Nephron progenitor cell (in vitro differentiated cells): ENCODE results near the gene ZFYVE27.
"Not testable (repeated sequence)": the region's sequence is repeated elsewhere in the genome, so short reads cannot be mapped to it uniquely, and the experiment has no call there.

Source experiments
- DNase-seq: peaks from one replicate; pipeline ENCODE4 v3.0.0; 2021
- H3K27ac Mint-ChIP-seq: 2 replicates; pipeline ENCODE4 v1.8.0; 2021; ENCODE audit warnings: mild to moderate bottlenecking, moderate library complexity, mixed read lengths
- H3K27me3 Mint-ChIP-seq: 2 replicates; pipeline ENCODE4 v1.8.0; 2021; ENCODE audit warnings: mild to moderate bottlenecking, low read depth, mixed read lengths; ENCODE audit not compliant: poor library complexity
- H3K36me3 Mint-ChIP-seq: 2 replicates; pipeline ENCODE4 v1.8.0; 2021; ENCODE audit warnings: low read depth, mixed read lengths
- H3K4me1 Mint-ChIP-seq: 2 replicates; pipeline ENCODE4 v1.8.0; 2021; ENCODE audit warnings: mixed read lengths
- H3K4me3 Mint-ChIP-seq: 2 replicates; pipeline ENCODE4 v1.8.0; 2021; ENCODE audit warnings: mild to moderate bottlenecking, moderate library complexity, mixed read lengths
- H3K9me3 Mint-ChIP-seq: 2 replicates; pipeline ENCODE4 v1.8.0; 2021; ENCODE audit warnings: mild to moderate bottlenecking, moderate library complexity, mixed read lengths
- CTCF ChIP-seq: fragments of 200-600 bp; sonication (generic); IDR thresholded peaks from 2 replicates; pipeline ENCODE4 v1.5.0; 2021; ENCODE audit warnings: antibody characterized with exemption

The ZFYVE27 gene

GRCh38 chr10:97736902-97737769 is at the start of gene ZFYVE27:
TSS of gene ZFYVE27 (plus strand) at chr10:97737128. CDS start at chr10:97738478, 1,350 bp downstream.
- TF ChIP-seq CTCF: no peak
- Mint-ChIP-seq H3K4me1 (peaks cover 39% of the 10 kb centered on the region), H3K4me3 (peak within 1 kb of the TSS; percentile 91), H3K36me3 (peaks cover 36% of the 10 kb centered on the region), H3K27me3 (peaks cover 30% of the 10 kb centered on the region), H3K9me3 (peaks cover 15% of the 10 kb centered on the region), H3K27ac (peak within 1 kb of the TSS; percentile 98)
- peak; percentile 98 for DNase-seq

GRCh38 chr10:97687785-97688781 is 48.8 kb upstream of the ZFYVE27 start:
- peak overlapping the region; percentile 78 for H3K4me3 Mint-ChIP-seq
- peaks cover 5% of the 10 kb centered on the region for H3K9me3 Mint-ChIP-seq
- peaks cover 35% of the 10 kb centered on the region for H3K4me1 Mint-ChIP-seq
- TF ChIP-seq CTCF: no peak
- peaks cover 13% of the 10 kb centered on the region for H3K27me3 Mint-ChIP-seq
- no peaks in the 10 kb centered on the region for H3K36me3 Mint-ChIP-seq
- DNase-seq: no peak
- H3K27ac Mint-ChIP-seq: peak overlapping the region; percentile 33

GRCh38 chr10:97689559-97690020 is 47.3 kb upstream of the ZFYVE27 start:
- no peak overlapping the region for H3K27ac Mint-ChIP-seq
- no peak overlapping the region for H3K4me3 Mint-ChIP-seq
- peaks cover 14% of the 10 kb centered on the region for H3K9me3 Mint-ChIP-seq
- DNase-seq: no peak
- peaks cover 14% of the 10 kb centered on the region for H3K27me3 Mint-ChIP-seq
- H3K4me1 Mint-ChIP-seq: peaks cover 20% of the 10 kb centered on the region
- H3K36me3 Mint-ChIP-seq: no peaks in the 10 kb centered on the region
- TF ChIP-seq CTCF: no peak

GRCh38 chr10:97690133-97690532 is 46.8 kb upstream of the ZFYVE27 start:
- no peak for DNase-seq

GRCh38 chr10:97698072-97698655 is 38.8 kb upstream of the ZFYVE27 start:
- not testable (repeated sequence) for H3K36me3 Mint-ChIP-seq, H3K9me3 Mint-ChIP-seq, DNase-seq, H3K4me3 Mint-ChIP-seq
- Mint-ChIP-seq H3K4me1 (peaks cover 18% of the 10 kb centered on the region), H3K27me3 (peaks cover 23% of the 10 kb centered on the region), H3K27ac (peak overlapping the region; percentile 81)

More at GRCh38 chr10:97690133-97690532, 46.8 kb upstream of the ZFYVE27 start:
- H3K4me1 Mint-ChIP-seq: peaks cover 15% of the 10 kb centered on the region
- peaks cover 14% of the 10 kb centered on the region for H3K9me3 Mint-ChIP-seq
- H3K27ac Mint-ChIP-seq: no peak overlapping the region
- H3K36me3 Mint-ChIP-seq: no peaks in the 10 kb centered on the region
- peaks cover 13% of the 10 kb centered on the region for H3K27me3 Mint-ChIP-seq
- TF ChIP-seq CTCF: no peak
- H3K4me3 Mint-ChIP-seq: no peak overlapping the region
